ENCODE results near the gene NGEF.

The NGEF gene

GRCh38 chr2:232949016-232949415, 64.0 kb downstream of the NGEF start:
- Mint-ChIP-seq H3K9me3 (no peaks in the 10 kb centered on the region), H3K4me3 (no peak overlapping the region), H3K4me1 (no peaks in the 10 kb centered on the region), H3K27me3 (peaks cover 13% of the 10 kb centered on the region), H3K27ac (no peak overlapping the region)
- ATAC-seq, result no peak
- no peak for DNase-seq

- ATAC-seq, result no peak
- no peak overlapping the region for H3K4me3 Mint-ChIP-seq
Measured at GRCh38 chr2:232942831-232943230, 70.2 kb downstream of the NGEF start.

DNA sequence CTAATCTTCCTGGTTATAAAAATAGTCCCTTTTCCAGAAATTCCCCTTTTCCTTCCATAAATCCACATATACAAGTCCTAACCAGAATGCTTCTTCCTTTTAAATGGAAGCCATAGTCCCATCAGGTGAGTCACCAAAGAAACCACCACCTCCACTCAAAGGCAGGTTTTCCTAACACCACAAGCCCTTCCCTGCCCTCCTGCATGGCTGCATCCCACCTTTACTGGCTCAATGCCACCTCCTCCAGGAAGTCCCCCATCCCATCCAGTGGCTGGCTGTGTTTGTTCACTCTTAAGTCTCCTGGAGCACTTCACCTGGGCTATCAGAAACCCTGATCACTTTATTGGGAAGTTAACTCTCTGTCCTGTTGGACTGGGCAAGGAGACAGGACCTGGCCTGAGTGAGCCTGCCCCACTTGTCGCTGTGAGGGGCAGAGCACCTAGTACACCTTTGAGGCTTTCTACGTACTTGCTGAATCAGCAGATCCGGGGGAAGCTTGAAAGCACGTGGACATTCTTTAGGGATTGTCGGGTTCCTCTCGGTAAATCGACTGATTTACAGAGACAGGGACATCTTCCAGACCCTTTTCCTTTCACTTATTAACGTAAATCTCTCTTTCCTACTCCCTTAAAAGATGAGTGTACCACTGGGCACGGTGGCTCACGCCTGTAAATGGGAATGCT, 71.0 kb downstream of the NGEF start:
- Mint-ChIP-seq H3K27ac (no peak overlapping the region), H3K4me3 (no peak overlapping the region), H3K27me3 (peaks cover 11% of the 10 kb centered on the region), H3K4me1 (no peaks in the 10 kb centered on the region), H3K9me3 (peaks cover 4 to 6% of the 10 kb centered on the region in 2 donors)
- no peak for ATAC-seq
- DNase-seq, result no peak

More at GRCh38 chr2:232942831-232943230, 70.2 kb downstream of the NGEF start:
- DNase-seq, result no peak
- Mint-ChIP-seq H3K27me3 (peaks cover 3% of the 10 kb centered on the region), H3K9me3 (peaks cover 4 to 6% of the 10 kb centered on the region in 2 donors), H3K4me1 (no peaks in the 10 kb centered on the region), H3K27ac (no peak overlapping the region)

- Mint-ChIP-seq H3K27me3 (peaks cover 13% of the 10 kb centered on the region), H3K9me3 (peaks cover 4 to 6% of the 10 kb centered on the region in 2 donors), H3K4me3 (no peak overlapping the region), H3K27ac (no peak overlapping the region), H3K4me1 (no peaks in the 10 kb centered on the region)
- ATAC-seq (no peak), DNase-seq (no peak)
Measured at GRCh38 chr2:232941400-232941799, 71.7 kb downstream of the NGEF start.

GRCh38 chr2:232940724-232941123, 72.3 kb downstream of the NGEF start:
- no peak for DNase-seq
- Mint-ChIP-seq H3K4me3 (no peak overlapping the region), H3K9me3 (peaks cover 4 to 6% of the 10 kb centered on the region in 2 donors), H3K27me3 (peaks cover 13% of the 10 kb centered on the region), H3K4me1 (no peaks in the 10 kb centered on the region), H3K27ac (no peak overlapping the region)
- no peak for ATAC-seq

DNA sequence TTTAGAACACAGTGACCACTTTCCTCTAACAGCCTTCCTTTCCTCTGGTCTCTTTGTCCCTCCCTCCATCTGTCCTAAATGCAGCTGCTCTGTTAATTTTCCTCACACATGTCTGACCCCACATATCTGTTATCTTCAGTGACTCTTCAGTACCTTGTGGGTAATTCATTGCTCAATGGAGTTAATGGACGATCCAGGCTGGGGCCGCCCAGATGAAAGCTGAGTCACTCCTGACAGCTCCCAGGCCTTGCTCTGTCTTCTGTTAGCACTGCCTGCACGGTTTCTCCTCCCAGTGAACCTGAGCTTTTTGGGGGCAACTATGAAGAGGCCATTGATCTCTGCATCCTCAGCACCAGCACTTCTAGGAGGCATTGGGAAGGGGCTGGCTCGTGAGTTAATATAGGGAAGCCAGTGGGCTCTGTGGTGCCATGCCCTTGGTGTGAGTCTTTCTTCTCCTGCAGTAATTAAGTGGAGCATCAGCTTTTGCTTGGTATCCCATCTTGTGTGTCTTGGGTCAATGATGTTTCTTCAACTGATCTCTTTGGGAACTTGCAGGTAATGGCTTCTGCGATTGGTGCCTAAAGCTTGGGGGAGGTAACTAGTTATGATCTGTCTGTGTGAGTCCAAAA, 75.7 kb downstream of the NGEF start:
- Mint-ChIP-seq H3K4me1 (no peaks in the 10 kb centered on the region), H3K27me3 (peaks cover 27% of the 10 kb centered on the region), H3K4me3 (no peak overlapping the region), H3K27ac (no peak overlapping the region), H3K9me3 (peaks cover 4 to 6% of the 10 kb centered on the region in 2 donors)
- ATAC-seq (no peak), DNase-seq (no peak)

GRCh38 chr2:232931636-232932035, 81.4 kb downstream of the NGEF start:
- ATAC-seq (no peak), DNase-seq (no peak)
- Mint-ChIP-seq H3K4me3 (no peak overlapping the region), H3K4me1 (peaks cover 14% of the 10 kb centered on the region), H3K27ac (no peak overlapping the region), H3K27me3 (peaks cover 61% of the 10 kb centered on the region), H3K9me3 (peaks cover 0 to 8% of the 10 kb centered on the region in 2 donors)

DNA sequence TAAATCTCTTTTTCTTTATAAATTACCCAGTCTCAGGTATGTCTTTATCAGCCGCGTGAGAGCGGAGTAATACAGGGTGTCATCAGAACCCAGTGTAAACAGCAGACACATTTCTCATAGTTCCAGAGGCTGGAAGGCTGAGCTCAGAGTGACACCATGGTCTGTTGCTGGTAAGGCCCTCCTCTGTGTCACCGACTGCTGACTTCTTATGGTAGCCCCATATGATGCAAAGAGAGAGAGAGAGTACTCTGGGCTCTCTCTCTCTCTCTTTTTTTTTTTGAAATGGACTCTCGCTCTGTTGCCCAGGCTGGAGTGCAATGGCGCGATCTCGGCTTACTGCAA, 83.0 kb downstream of the NGEF start:
- H3K9me3 Mint-ChIP-seq, result peaks cover 0 to 8% of the 10 kb centered on the region in 2 donors
- H3K27ac Mint-ChIP-seq, result no peak overlapping the region
- peaks cover 77% of the 10 kb centered on the region for H3K27me3 Mint-ChIP-seq
- ATAC-seq (no peak), DNase-seq (no peak)
- H3K4me1 Mint-ChIP-seq, result peaks cover 19% of the 10 kb centered on the region
- H3K4me3 Mint-ChIP-seq, result no peak overlapping the region

DNA sequence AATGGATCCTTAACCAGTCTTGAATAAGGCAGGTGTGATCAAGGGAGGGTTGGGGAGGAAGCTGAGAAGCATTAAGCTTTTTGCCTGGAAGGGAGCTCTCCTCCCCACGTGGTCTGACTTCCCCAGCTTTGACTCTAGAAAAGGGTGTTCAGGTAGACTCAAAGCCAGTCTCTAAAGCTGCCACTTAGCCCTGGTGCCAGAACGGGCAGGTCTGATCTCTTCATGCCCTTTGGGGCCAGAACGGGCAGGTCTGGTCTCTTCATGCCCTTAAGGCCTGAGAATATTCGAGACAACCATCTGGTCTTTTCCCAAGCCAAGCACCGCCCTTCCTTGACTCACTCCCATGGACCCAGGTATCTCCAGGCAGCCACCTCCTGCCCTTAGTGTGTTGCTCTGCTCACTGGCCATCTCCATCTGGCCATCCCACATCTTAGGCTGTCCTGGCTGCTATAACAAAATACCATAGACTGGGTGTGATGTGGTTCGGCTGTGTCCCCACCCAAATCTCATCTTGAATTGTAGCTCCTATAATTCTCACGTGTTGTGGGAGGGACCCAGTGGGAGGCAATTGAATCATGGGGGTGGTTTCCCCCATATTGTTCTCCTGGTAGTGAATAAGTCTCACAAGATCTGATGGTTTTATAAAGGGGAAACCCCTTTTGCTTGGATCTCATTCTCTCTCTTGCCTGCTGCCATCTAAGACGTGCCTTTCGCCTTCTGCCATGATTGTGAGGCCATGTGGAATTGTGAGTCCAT, 83.6 kb downstream of the NGEF start:
- ATAC-seq, result no peak

DNA sequence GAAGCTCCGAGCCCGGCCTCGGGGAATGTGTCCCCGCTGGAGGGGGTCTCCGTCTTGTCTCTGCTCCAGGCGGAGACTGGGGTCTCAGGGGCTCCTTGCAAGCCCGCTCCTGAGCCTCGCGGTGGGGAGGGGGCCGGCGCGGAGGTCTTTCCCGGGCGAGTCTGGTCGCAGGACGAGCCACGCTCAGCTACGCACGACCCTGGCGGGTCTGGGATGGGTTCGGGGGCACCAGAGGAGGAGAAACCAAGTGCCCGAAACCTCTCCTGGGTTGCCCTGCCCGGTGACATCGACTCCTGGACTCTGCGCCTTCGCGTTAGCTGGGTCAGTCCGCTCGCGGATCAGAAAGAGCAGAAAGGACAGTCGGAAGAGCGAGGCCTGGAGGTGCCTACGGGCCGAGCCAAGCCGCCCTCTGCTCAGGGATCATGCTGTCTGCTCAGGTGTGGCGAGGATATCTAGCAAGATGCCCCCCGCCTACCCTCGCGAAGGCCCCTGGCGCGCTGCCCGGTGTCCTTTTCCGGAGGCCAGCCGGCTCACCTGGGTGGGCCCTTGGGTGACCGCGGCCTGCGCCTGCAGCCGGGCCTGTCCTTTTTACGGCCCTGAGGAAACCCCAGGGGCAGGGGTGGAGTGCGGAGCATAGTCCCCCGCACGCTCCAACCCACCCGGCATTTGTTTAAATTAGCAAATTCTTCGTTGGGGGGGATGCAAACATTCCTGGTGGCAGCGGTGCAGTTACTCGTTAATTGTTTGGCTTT, 84.3 kb downstream of the NGEF start:
- Mint-ChIP-seq H3K4me3 (peak overlapping the region; percentile 44 to 63), H3K4me1 (peaks cover 19% of the 10 kb centered on the region), H3K27ac (no peak overlapping the region), H3K9me3 (peaks cover 0 to 8% of the 10 kb centered on the region in 2 donors), H3K27me3 (peaks cover 82% of the 10 kb centered on the region)
- DNase-seq (no peak), ATAC-seq (no peak)

More for the DNA sequence above, 83.6 kb downstream of the NGEF start:
- H3K4me3 Mint-ChIP-seq, result peak overlapping the region; percentile 44 to 49
- peaks cover 83% of the 10 kb centered on the region for H3K27me3 Mint-ChIP-seq
- peaks cover 0 to 8% of the 10 kb centered on the region in 2 donors for H3K9me3 Mint-ChIP-seq
- no peak overlapping the region for H3K27ac Mint-ChIP-seq
- H3K4me1 Mint-ChIP-seq, result peaks cover 19% of the 10 kb centered on the region
- no peak for DNase-seq

DNA sequence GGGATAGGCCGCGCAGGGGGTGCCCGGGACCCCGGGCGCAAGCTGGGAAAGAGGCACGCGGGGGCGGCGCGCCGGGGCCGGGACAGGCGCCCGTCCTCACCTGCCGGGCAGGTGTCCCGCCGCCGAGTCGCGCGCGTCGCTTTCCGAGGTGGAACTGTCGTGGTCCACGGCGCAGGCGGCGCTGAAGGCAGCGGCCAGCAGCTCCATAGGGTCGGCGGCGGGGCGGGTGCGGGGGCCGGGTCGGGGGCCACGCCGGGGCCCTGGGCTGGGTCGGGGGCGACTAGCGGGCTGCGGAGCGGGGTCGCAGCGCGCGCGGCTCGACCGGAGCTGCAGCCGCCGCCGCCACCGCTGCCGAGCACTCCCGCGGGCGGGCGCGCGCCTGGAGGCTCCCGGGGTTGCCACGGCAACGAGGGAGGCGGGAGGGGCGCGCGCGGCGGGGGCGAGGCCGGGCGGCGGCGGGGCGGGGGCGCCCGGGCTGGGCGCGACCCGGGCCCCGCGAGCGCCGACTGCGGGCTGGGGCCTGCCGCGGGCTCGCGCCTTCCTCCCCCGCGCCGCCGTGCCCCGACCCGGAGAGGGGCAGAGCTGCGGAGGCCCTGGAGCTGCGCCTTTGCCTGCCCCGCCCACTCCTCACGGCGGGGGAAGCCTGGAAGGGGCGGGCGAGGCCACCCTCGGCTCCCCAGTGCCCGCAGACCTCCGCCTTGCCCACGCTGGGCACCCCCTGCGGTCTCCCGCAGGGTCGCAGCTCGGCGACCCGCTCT, 85.1 kb downstream of the NGEF start:
- peak; percentile 52 for ATAC-seq
- Mint-ChIP-seq H3K4me3 (peak overlapping the region in 1 of 2 donors; percentile 63), H3K27ac (no peak overlapping the region), H3K27me3 (peaks cover 81% of the 10 kb centered on the region), H3K4me1 (peaks cover 19% of the 10 kb centered on the region), H3K9me3 (peaks cover 0 to 8% of the 10 kb centered on the region in 2 donors)
- no peak for DNase-seq

GRCh38 chr2:232927032-232927792, 85.8 kb downstream of the NGEF start:
- ATAC-seq (peak; percentile 69), DNase-seq (no peak)
- Mint-ChIP-seq H3K27ac (no peak overlapping the region), H3K4me3 (peak overlapping the region; percentile 51 to 60), H3K9me3 (peaks cover 0 to 8% of the 10 kb centered on the region in 2 donors), H3K27me3 (peaks cover 77% of the 10 kb centered on the region), H3K4me1 (peaks cover 19% of the 10 kb centered on the region)

DNA sequence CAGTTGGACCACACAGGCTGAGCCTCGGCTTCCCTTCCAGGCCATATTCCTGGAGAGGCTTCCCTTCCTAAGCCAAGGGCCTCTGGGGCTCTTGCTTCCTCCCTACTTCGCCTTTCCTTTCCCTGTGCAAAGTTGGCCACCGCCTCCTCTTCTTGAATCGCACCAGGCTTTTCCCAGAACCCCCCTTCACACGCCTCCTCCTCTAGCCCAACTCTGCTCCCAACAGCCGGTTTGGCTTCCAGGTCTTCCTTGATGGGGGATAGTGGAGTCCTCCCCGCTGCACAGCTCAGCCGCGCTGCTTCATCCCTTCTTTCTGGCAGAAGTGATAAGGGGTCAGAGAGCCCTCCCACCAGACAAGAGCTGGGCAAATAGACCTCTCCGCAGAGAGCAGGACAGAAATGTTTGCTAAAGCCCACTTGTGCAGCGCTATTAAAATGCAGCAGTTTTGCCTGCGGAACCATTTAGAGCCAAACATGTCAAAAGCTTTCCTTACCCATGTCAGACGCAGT, 86.6 kb downstream of the NGEF start:
- ATAC-seq (no peak), DNase-seq (no peak)
- peaks cover 19% of the 10 kb centered on the region for H3K4me1 Mint-ChIP-seq
- H3K27ac Mint-ChIP-seq, result no peak overlapping the region
- peak overlapping the region; percentile 51 to 60 for H3K4me3 Mint-ChIP-seq
- peaks cover 0 to 8% of the 10 kb centered on the region in 2 donors for H3K9me3 Mint-ChIP-seq
- H3K27me3 Mint-ChIP-seq, result peaks cover 75% of the 10 kb centered on the region

GRCh38 chr2:232925821-232926156, 87.3 kb downstream of the NGEF start:
- H3K4me1 Mint-ChIP-seq, result peaks cover 19% of the 10 kb centered on the region

More at GRCh38 chr2:232925821-232926156, 87.3 kb downstream of the NGEF start:
- Mint-ChIP-seq H3K4me3 (no peak overlapping the region), H3K9me3 (peaks cover 0 to 8% of the 10 kb centered on the region in 2 donors), H3K27ac (no peak overlapping the region), H3K27me3 (peaks cover 75% of the 10 kb centered on the region)
- ATAC-seq, result no peak
- DNase-seq, result no peak

Measured in stimulated activated naive CD8-positive, alpha-beta T cell treated with anti-CD3 and anti-CD28 coated beads, Interleukin-15, amount 100 ng/mL, for 72 hours (primary cell).